GM12878 (cell line): Measurements from ENCODE around the gene PRR3. TPM values are rescaled to one million over a fixed set of nuclear protein-coding genes. Genes with fewer than 3 reads are reported as not detected.

ENCODE experiments used
- ATAC-seq: fragments of 200-7000 bp; cut with Tn5 transposase; 3 replicates; pipeline ENCODE4 v1.9.1; 2020; ENCODE audit warnings: mild to moderate bottlenecking, moderate library complexity
- BruUV-seq: library from RNA; stranded (reverse); fragments of 400-500 nt; replicated peaks from 2 replicates; lab custom pipeline; 2021; lab: Mats Ljungman, UMichigan
- CTCF ChIA-PET: fragments of 300-600 bp; sonication (Branson Sonifier 250); formaldehyde crosslinking; extraction: SDS; loops from one replicate; lab custom pipeline; 2021; ENCODE audit warnings: inconsistent platforms; lab: Yijun Ruan, JAX
- POLR2A ChIA-PET: fragments of 350-600 bp; formaldehyde crosslinking; extraction: SDS; loops from one replicate; lab custom pipeline; 2021; ENCODE audit warnings: inconsistent platforms; lab: Charles Lee
- RAD21 ChIA-PET: fragments of 300-600 bp; sonication (Branson Sonifier 250); formaldehyde crosslinking; loops from one replicate; lab custom pipeline; 2023; ENCODE audit warnings: antibody characterized with exemption; ENCODE audit not compliant: unreplicated experiment; lab: Charles Lee
- SMC1A ChIA-PET: fragments of 300-600 bp; sonication (Branson Sonifier 250); formaldehyde crosslinking; loops from one replicate; lab custom pipeline; 2023; ENCODE audit not compliant: unreplicated experiment, uncharacterized antibody; lab: Charles Lee
- DNase-seq: peaks from one replicate; pipeline ENCODE4 v3.0.0-alpha.2; 2011; ENCODE audit warnings: low read depth, low spot score
- FAIRE-seq: peaks from 3 replicates; lab custom pipeline; 2011; peaks lifted over from hg19 to GRCh38; lab: Jason Lieb, UNC
- H2AFZ ChIP-seq: 2 replicates; pipeline ENCODE4 v1.6.0; 2011; ENCODE audit warnings: low read depth, low read length, control low read depth; ENCODE audit not compliant: control insufficient read depth
- H3K27ac ChIP-seq: 2 replicates; pipeline ENCODE4 v1.5.1; 2011; ENCODE audit warnings: control low read depth; ENCODE audit not compliant: control insufficient read depth, insufficient read depth
- H3K27me3 ChIP-seq, 2 experiments: replicated peaks in 1 of 2; 2 replicates each; pipeline versions ENCODE4 v1.6.0 to v1.6.1; 2011; ENCODE audit warnings: low read length in 1 of 2; ENCODE audit not compliant: control insufficient read depth in 2 of 2, insufficient read depth in 2 of 2
- H3K36me3 ChIP-seq, 2 experiments: 2 replicates each; pipeline ENCODE4 v1.5.1; 2011; ENCODE audit warnings: low read length in 1 of 2; ENCODE audit not compliant: control insufficient read depth in 2 of 2, insufficient read depth in 2 of 2
- H3K4me1 ChIP-seq: 2 replicates; pipeline ENCODE4 v1.6.1; 2011; ENCODE audit warnings: mild to moderate bottlenecking, low read length, moderate library complexity, mixed read lengths; ENCODE audit not compliant: control insufficient read depth, insufficient read depth
- H3K4me2 ChIP-seq: 2 replicates; pipeline ENCODE4 v1.6.0; 2011; ENCODE audit warnings: control low read depth; ENCODE audit not compliant: control insufficient read depth, insufficient read depth
- H3K4me3 ChIP-seq: fragments of 200-600 bp; sonication (generic); 2 replicates; pipeline ENCODE4 v1.5.1; 2016
- H3K79me2 ChIP-seq: 2 replicates; pipeline ENCODE4 v1.6.0; 2011; ENCODE audit warnings: low read length; ENCODE audit not compliant: control insufficient read depth, insufficient read depth
- H3K9ac ChIP-seq: 2 replicates; pipeline ENCODE4 v1.8.0; 2011; ENCODE audit warnings: low read length, control low read depth, mixed read lengths; ENCODE audit not compliant: control insufficient read depth, insufficient read depth
- H3K9me3 ChIP-seq: replicated peaks from 3 replicates; pipeline ENCODE4 v1.5.1; 2011; ENCODE audit warnings: mild to moderate bottlenecking, low read length; ENCODE audit not compliant: control insufficient read depth, insufficient read depth
- H4K20me1 ChIP-seq: 2 replicates; pipeline ENCODE4 v1.6.0; 2011; ENCODE audit not compliant: control insufficient read depth, insufficient read depth
- BHLHE40 ChIP-seq, 2 experiments: fragments of 450-650 bp in 1 of 2; IDR thresholded peaks; 2 replicates each; pipeline ENCODE4 v1.6.1; 2011 to 2017; ENCODE audit warnings: low read depth in 2 of 2, borderline replicate concordance in 1 of 2, improper control_type of control experiment in 1 of 2, low read length in 1 of 2, mild to moderate bottlenecking in 1 of 2
- CHD4 ChIP-seq: fragments of 200-600 bp; sonication (generic); IDR thresholded peaks from 2 replicates; pipeline ENCODE4 v1.6.1; 2016; ENCODE audit warnings: mild to moderate bottlenecking
- CTCF ChIP-seq, 3 experiments: IDR thresholded peaks in 2 of 3; conservative IDR thresholded peaks in 1 of 3; 2 replicates each; pipeline ENCODE4 v1.5.1; 2011; ENCODE audit warnings: low read depth in 3 of 3, low read length in 3 of 3, mild to moderate bottlenecking in 3 of 3, control low read depth in 2 of 3, moderate library complexity in 2 of 3, inconsistent platforms in 1 of 3, mixed read lengths in 1 of 3; ENCODE audit not compliant: control insufficient read depth in 2 of 3, insufficient read depth in 1 of 3; ENCODE audit errors: extremely low read depth in 1 of 3
- JUNB ChIP-seq: IDR thresholded peaks from 2 replicates; pipeline ENCODE4 v1.6.1; 2016; ENCODE audit warnings: antibody characterized with exemption, mild to moderate bottlenecking
- TARDBP ChIP-seq: IDR thresholded peaks from 2 replicates; pipeline ENCODE4 v1.6.1; 2016; ENCODE audit warnings: borderline replicate concordance
- WGBS: methylation state at CpG from one replicate; pipeline ENCODE4 v1.1.6; 2016; ENCODE audit warnings: low lambda C conversion rate; ENCODE audit not compliant: insufficient replicate concordance, insufficient coverage; ENCODE audit errors: missing lambda C conversion rate; 5-methylcytosine and 5-hydroxymethylcytosine counted together
- in situ Hi-C: fragments of 300-500 bp; cut with MboI; formaldehyde crosslinking; loops from 9 replicates; pipeline ENCODE4 v1.14.3; 2018; ENCODE audit warnings: mixed read lengths
- intact Hi-C: fragments of 100-400 bp; cut with micrococcal nuclease; formaldehyde crosslinking; loops from one replicate; pipeline ENCODE4 v1.14.2; 2022; ENCODE audit not compliant: unreplicated experiment
- polyA plus RNA-seq, 11 experiments: library from polyadenylated mRNA; depleted of rRNA in 4 of 11; unstranded in 6 of 11; stranded (reverse) in 5 of 11; fragments of >200 nt; fragmentation: Nextera tagmentation in 4 of 11; fragmentation: Illumina TruSeq in 1 of 11; extraction: Ambion mirVana in 4 of 11; extraction: Trizol in 1 of 11; gene quantifications; 1 replicate in 1 of 11; 2 replicates in 10 of 11; pipeline versions ENCODE4 v1.2.1 to v1.2.3, GENCODE V29; 2011 to 2016; ENCODE audit warnings: inconsistent platforms in 2 of 11, missing spikeins in 2 of 11, low read depth in 1 of 11
- total RNA-seq, 4 experiments: library from RNA; depleted of rRNA in 3 of 4; stranded (reverse); fragments of >200 nt in 3 of 4; fragmentation: Illumina TruSeq in 1 of 4; extraction: Trizol in 1 of 4; gene quantifications; 2 replicates each; pipeline versions ENCODE4 v1.2.1 to v1.2.3, GENCODE V29; 2013 to 2021

The PRR3 gene
- total and polyA plus RNA-seq, 10 of the 15 experiments (the other 5 are each of a cell fraction or from before 2014, with no cell fraction given) = 14.0 to 38.2 (median 20.5) TPM

DNA sequence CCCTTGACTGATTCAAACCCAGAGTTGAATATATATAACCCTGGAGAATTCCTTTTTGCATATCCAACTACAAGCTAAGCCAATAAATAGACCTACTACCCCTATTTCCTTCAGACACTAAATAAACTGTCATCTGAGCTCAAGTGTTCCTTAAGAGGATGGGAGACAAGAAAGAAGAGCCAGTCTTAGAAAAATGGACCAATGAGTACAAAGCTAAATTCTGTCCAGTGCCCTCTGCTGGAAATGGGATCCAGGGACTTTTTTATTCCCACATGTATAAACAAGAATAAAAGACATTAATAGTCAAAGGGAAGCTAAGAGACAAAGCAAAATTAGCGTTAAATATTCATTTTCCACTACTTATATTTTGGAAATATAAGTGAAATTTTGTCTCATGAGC is 55.1 kb downstream of the PRR3 start:
- Histone ChIP-seq H3K9me3 (no peaks in the 10 kb centered on the region; the same call in 2 of the 3 replicates), H3K9ac (no peak overlapping the region), H3K4me3 (no peak overlapping the region), H3K4me1 (peaks cover 3% of the 10 kb centered on the region), H3K27me3 (no peaks in the 10 kb centered on the region), H4K20me1 (0 out of 2 replicates have a peak, but pooled peaks cover 8% of the 10 kb centered on the region), H3K4me2 (peak overlapping the region; percentile 39), H3K79me2 (peaks cover 39% of the 10 kb centered on the region), H2AFZ (no peak overlapping the region), H3K27ac (no peak overlapping the region), H3K36me3 (peaks cover 3 to 53% of the 10 kb centered on the region in 2 experiments)
- FAIRE-seq (no peak), ATAC-seq (no peak), DNase-seq (no peak)
- 100% methylated on average over 1 of the region's 1 CpG for WGBS
- TF ChIP-seq JUNB (no peak), CTCF (IDR thresholded peaks at IDR 0.05 in 2 of 3, conservative IDR thresholded peaks at IDR 0.05 in 1 of 3; ENCODE audit: control insufficient read depth in 2 of 3, extremely low read depth in 1 of 3, insufficient read depth in 1 of 3, low read depth in 3 of 3, low read length in 3 of 3) (peak in 1 of 3 experiments; percentile 8; a peak in 1 of 6 replicates), TARDBP (no peak), CHD4 (no peak), BHLHE40 (IDR thresholded peaks at IDR 0.05; ENCODE audit: borderline replicate concordance in 1 of 2, low read depth in 2 of 2, low read length in 1 of 2) (no peak)
- POLR2A ChIA-PET = interaction anchor here (0.6 to 2.0 kb wide), 9 partner anchors 11 to 534 kb away, joined by 3 to 11 read pairs (median 6); partner anchors contain the start of genes C6orf136, GNL1 and PRR3
- RAD21 ChIA-PET = interaction anchor here (0.9 to 2.2 kb wide), 4 partner anchors 41 to 130 kb away, joined by 3 to 7 read pairs (median 6); partner anchors contain the start of gene ABCF1
- in situ Hi-C loops = no loop called here
- CTCF ChIA-PET = interaction anchor here (1.0 to 4.2 kb wide), 12 partner anchors 7 to 130 kb away, joined by 3 to 41 read pairs (median 11); partner anchors contain the start of gene DHX16
- no TSS peak for BruUV-seq
- SMC1A ChIA-PET = interaction anchor here (1.6 to 3.5 kb wide), 7 partner anchors 12 to 129 kb away, joined by 3 to 16 read pairs (median 7); no protein-coding TSS in a partner anchor
- intact Hi-C loops = no loop called here
